SK-N-SH (cell line): ENCODE results near the gene TTC39C. TPM values are rescaled to one million over a fixed set of nuclear protein-coding genes. Genes with fewer than 3 reads are reported as not detected.
A peak's percentile ranks its signal among the peaks of the same experiment; 100 is the strongest.

Experiments
- CTCF ChIA-PET: fragments of 300-600, 350-600 bp; formaldehyde crosslinking; extraction: SDS; loops from one replicate; lab custom pipeline; 2021; lab: Yijun Ruan, JAX
- POLR2A ChIA-PET: fragments of 350-600 bp; sonication (Branson Sonifier 250); formaldehyde crosslinking; extraction: SDS; loops from one replicate; lab custom pipeline; 2020; ENCODE audit warnings: antibody characterized with exemption, inconsistent platforms; lab: Yijun Ruan, JAX
- DNase-seq: peaks from one replicate; pipeline ENCODE4 v3.0.0; 2012
- H2AFZ ChIP-seq: fragments of 200-600 bp; sonication (generic); 2 replicates; pipeline ENCODE4 v1.8.1; 2016; ENCODE audit warnings: antibody characterized with exemption, mild to moderate bottlenecking, low read depth
- H3F3A ChIP-seq: fragments of 200-600 bp; sonication (generic); replicated peaks from 2 replicates; pipeline ENCODE3; 2016; ENCODE audit warnings: antibody characterized with exemption, mild to moderate bottlenecking; ENCODE audit not compliant: insufficient read depth
- H3K27ac ChIP-seq, 2 experiments: fragments of 200-500 bp in 1 of 2; fragments of 200-600 bp in 1 of 2; sonication (Bioruptor generic) in 1 of 2; sonication (generic), shearing (Covaris generic) in 1 of 2; 2 replicates each; pipeline versions ENCODE4 v1.5.1 to v1.6.1; 2014 to 2016; ENCODE audit warnings: low read depth in 2 of 2, inconsistent platforms in 1 of 2, low read length in 1 of 2, mild to moderate bottlenecking in 1 of 2, mixed read lengths in 1 of 2
- H3K27me3 ChIP-seq: fragments of 200-600 bp; sonication (generic), shearing (Covaris generic); 2 replicates; pipeline ENCODE4 v1.6.1; 2016; ENCODE audit warnings: mixed run types; ENCODE audit not compliant: insufficient read depth
- H3K36me3 ChIP-seq, 2 experiments: fragments of 200-500 bp in 1 of 2; fragments of 200-600 bp in 1 of 2; sonication (Bioruptor generic) in 1 of 2; sonication (generic) in 1 of 2; replicated peaks in 1 of 2; 2 replicates each; pipeline versions ENCODE3 to v1.5.1; 2014 to 2016; ENCODE audit warnings: low read length in 1 of 2, mild to moderate bottlenecking in 1 of 2; ENCODE audit not compliant: insufficient read depth in 2 of 2, control insufficient read depth in 1 of 2
- H3K4me1 ChIP-seq, 2 experiments: fragments of 200-500 bp in 1 of 2; fragments of 200-600 bp in 1 of 2; sonication (Bioruptor generic) in 1 of 2; sonication (generic), shearing (Covaris generic) in 1 of 2; 2 replicates each; pipeline versions ENCODE4 v1.5.1 to v1.6.1; 2014 to 2016; ENCODE audit warnings: low read depth in 1 of 2, low read length in 1 of 2, mixed run types in 1 of 2; ENCODE audit not compliant: insufficient read depth in 2 of 2, control insufficient read depth in 1 of 2
- H3K4me2 ChIP-seq: fragments of 200-600 bp; sonication (generic), shearing (Covaris generic); 2 replicates; pipeline ENCODE4 v1.6.1; 2017; ENCODE audit warnings: mixed run types
- H3K4me3 ChIP-seq, 2 experiments: fragments of 200-500 bp in 1 of 2; fragments of 200-600 bp in 1 of 2; sonication (Bioruptor generic) in 1 of 2; sonication (generic), shearing (Covaris generic) in 1 of 2; 2 replicates each; pipeline versions ENCODE4 v1.5.1 to v1.8.1; 2014 to 2016; ENCODE audit warnings: low read depth in 2 of 2, inconsistent platforms in 1 of 2, low read length in 1 of 2, mild to moderate bottlenecking in 1 of 2, mixed read lengths in 1 of 2, moderate library complexity in 1 of 2
- H3K79me2 ChIP-seq: fragments of 200-600 bp; sonication (generic); 2 replicates; pipeline ENCODE4 v1.8.1; 2017; ENCODE audit warnings: mild to moderate bottlenecking; ENCODE audit not compliant: insufficient read depth
- H3K9ac ChIP-seq: fragments of 200-600 bp; sonication (generic); 2 replicates; pipeline ENCODE4 v1.6.1; 2017; ENCODE audit warnings: mixed run types
- H3K9me2 ChIP-seq: fragments of 200-600 bp; sonication (generic); 2 replicates; pipeline ENCODE4 v1.6.1; 2017; ENCODE audit warnings: mixed run types
- H3K9me3 ChIP-seq: fragments of 200-600 bp; sonication (generic); 2 replicates; pipeline ENCODE4 v1.6.1; 2017; ENCODE audit warnings: mixed run types, mild to moderate bottlenecking, moderate library complexity
- H4K20me1 ChIP-seq: fragments of 200-600 bp; sonication (generic); 2 replicates; pipeline ENCODE4 v1.6.1; 2017; ENCODE audit warnings: mild to moderate bottlenecking, mixed run types; ENCODE audit not compliant: insufficient read depth
- CHD2 ChIP-seq: fragments of 150-350 bp; IDR thresholded peaks from 2 replicates; pipeline ENCODE4 v1.6.1; 2018; ENCODE audit warnings: low read length; ENCODE audit not compliant: partially characterized antibody
- FOSL2 ChIP-seq: IDR thresholded peaks from 2 replicates; pipeline ENCODE4 v1.4.0; 2012; ENCODE audit warnings: low read depth, mild to moderate bottlenecking, moderate library complexity, borderline replicate concordance
- FOXJ3 ChIP-seq: sonication (generic); formaldehyde crosslinking; IDR thresholded peaks from 2 replicates; pipeline ENCODE4 v1.5.1; 2020; ENCODE audit warnings: mild to moderate bottlenecking, missing genetic modification reagents
- FOXM1 ChIP-seq: IDR thresholded peaks from 2 replicates; pipeline ENCODE4 v1.4.0; 2012; ENCODE audit warnings: low read depth, mild to moderate bottlenecking
- GABPA ChIP-seq: IDR thresholded peaks from 2 replicates; pipeline ENCODE4 v1.4.0; 2012; ENCODE audit warnings: low read depth, mild to moderate bottlenecking
- MEF2A ChIP-seq: IDR thresholded peaks from 2 replicates; pipeline ENCODE4 v1.4.0; 2012; ENCODE audit warnings: low read depth, borderline replicate concordance
- NFIC ChIP-seq: IDR thresholded peaks from 2 replicates; pipeline ENCODE4 v1.4.0; 2012; ENCODE audit warnings: borderline replicate concordance
- NRF1 ChIP-seq: IDR thresholded peaks from 2 replicates; pipeline ENCODE4 v1.6.1; 2012; ENCODE audit warnings: low read depth, mild to moderate bottlenecking, low read length
- POLR2AphosphoS5 ChIP-seq: IDR thresholded peaks from 2 replicates; pipeline ENCODE4 v1.6.1; 2012; ENCODE audit warnings: low read depth, low read length
- RAD21 ChIP-seq: IDR thresholded peaks from 2 replicates; pipeline ENCODE4 v1.6.1; 2012; ENCODE audit warnings: mild to moderate bottlenecking, low read length
- RCOR1 ChIP-seq: fragments of 150-350 bp; IDR thresholded peaks from 2 replicates; pipeline ENCODE4 v1.6.1; 2017; ENCODE audit warnings: antibody characterized with exemption, low read length
- SIN3A ChIP-seq: IDR thresholded peaks from 2 replicates; pipeline ENCODE4 v1.6.1; 2012; ENCODE audit warnings: low read depth, mild to moderate bottlenecking, low read length, moderate library complexity, borderline replicate concordance
- SMC3 ChIP-seq: IDR thresholded peaks from 2 replicates; pipeline ENCODE4 v1.6.1; 2012; ENCODE audit warnings: low read depth, low read length, improper control_type of control experiment
- TAF1 ChIP-seq: IDR thresholded peaks from 2 replicates; pipeline ENCODE4 v1.6.1; 2012; ENCODE audit warnings: low read depth, mild to moderate bottlenecking, low read length, moderate library complexity, borderline replicate concordance
- TEAD4 ChIP-seq: IDR thresholded peaks from 2 replicates; pipeline ENCODE4 v1.4.0; 2012; ENCODE audit warnings: mild to moderate bottlenecking, borderline replicate concordance; ENCODE audit not compliant: insufficient read depth
- WGBS: methylation state at CpG from one replicate; pipeline ENCODE4 v1.1.6; 2017; ENCODE audit warnings: low lambda C conversion rate; 5-methylcytosine and 5-hydroxymethylcytosine counted together
- polyA plus RNA-seq, 3 experiments: library from polyadenylated mRNA; depleted of rRNA; stranded (reverse); fragments of >200 nt; gene quantifications; 2 replicates each; pipeline ENCODE4 v1.2.3, GENCODE V29; 2012
- TF ChIP-seq, protein P1 (sequence below): IDR thresholded peaks from 2 replicates; pipeline ENCODE4 v1.4.0; 2012; ENCODE audit warnings: low read depth, borderline replicate concordance
- TF ChIP-seq, protein P2 (sequence below): IDR thresholded peaks from 2 replicates; pipeline ENCODE4 v1.4.0; 2012; ENCODE audit warnings: low read depth
- TF ChIP-seq, protein P3 (sequence below): fragments of 200-600 bp; sonication (generic); IDR thresholded peaks from 2 replicates; pipeline ENCODE4 v1.6.1; 2017; ENCODE audit warnings: antibody characterized with exemption, mild to moderate bottlenecking, moderate library complexity
- TF ChIP-seq, protein P4 (sequence below): IDR thresholded peaks from 2 replicates; pipeline ENCODE4; 2012
- TF ChIP-seq, protein P5 (sequence below): fragments of 150-350 bp; IDR thresholded peaks from 2 replicates; pipeline ENCODE4 v1.6.1; 2017; ENCODE audit warnings: antibody characterized with exemption, low read length, low read depth, borderline replicate concordance

Gene TTC39C
- polyA plus RNA-seq, 1 of the 3 experiments (the other 2 are of a cell fraction), result 8.6 TPM

DNA sequence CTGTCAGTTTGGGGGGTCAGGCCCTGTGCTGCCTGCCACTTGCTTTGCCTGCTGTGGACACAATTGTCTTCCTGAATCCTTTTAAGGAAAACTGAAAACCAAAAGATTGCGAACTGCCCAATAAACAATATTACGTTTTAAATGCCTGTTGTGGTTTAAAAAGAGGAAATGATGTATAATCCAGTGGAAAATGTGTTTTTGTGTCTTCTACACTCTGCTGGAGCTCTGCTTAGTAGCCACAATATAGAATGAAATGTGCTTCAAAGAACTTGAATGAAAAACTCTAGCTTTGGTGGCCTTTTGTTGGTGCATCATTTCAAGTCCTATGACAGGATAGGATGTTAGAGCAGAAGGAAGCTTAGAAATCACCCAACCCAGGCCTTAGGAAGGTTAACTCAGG is 101.1 kb downstream of the TTC39C start (continued):
- TF ChIP-seq NFIC (no peak), CHD2 (no peak), TEAD4 (no peak), GABPA (no peak), NRF1 (no peak)

DNA sequence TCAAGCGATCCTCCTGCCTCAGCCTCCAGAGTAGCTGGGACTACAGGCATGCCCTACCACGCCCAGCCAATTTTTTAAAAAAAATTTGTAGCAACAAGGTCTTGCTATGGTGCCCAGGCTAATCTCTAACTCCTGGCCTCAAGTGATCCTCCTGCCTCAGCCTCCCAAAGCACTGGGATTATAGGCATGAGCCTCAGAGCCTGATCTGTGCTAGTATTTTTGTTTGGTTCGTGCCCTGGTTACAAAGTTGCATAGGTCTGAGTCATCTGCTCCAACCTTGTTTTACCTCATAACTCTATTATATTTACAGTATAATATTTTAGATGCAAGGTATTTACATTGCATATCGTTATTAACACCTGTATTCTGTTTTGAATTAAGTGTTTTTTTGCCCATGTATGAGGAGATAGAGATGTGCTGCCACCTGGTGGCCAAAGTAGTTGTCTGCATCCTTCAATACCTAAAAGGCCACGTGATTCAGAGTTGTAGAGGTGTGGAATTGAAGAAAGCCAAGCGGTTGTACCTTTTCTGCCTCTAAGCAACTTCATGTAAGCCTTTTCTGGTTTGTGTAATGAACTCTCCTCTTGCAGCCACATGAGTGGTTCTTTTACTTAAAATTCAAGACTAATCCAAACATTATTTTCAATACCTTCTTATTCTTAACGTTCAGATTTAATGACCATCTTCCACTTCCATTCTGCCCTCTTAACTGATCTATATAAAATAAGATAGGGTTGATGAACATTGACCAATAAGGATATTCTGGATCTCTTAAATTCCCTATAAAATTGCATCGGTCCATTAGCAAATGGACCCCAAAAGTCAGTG is 104.4 kb downstream of the TTC39C start:
- no peaks in the 10 kb centered on the region for H3K79me2 ChIP-seq
- no peak overlapping the region for H3K4me2 ChIP-seq
- no peaks in the 10 kb centered on the region for H3K9me2 ChIP-seq
- no peaks in the 10 kb centered on the region for H3F3A ChIP-seq
- H3K9me3 ChIP-seq, result no peaks in the 10 kb centered on the region
- H2AFZ ChIP-seq, result no peak overlapping the region
- TF ChIP-seq TEAD4, result no peak
- TF ChIP-seq, protein P1, sequence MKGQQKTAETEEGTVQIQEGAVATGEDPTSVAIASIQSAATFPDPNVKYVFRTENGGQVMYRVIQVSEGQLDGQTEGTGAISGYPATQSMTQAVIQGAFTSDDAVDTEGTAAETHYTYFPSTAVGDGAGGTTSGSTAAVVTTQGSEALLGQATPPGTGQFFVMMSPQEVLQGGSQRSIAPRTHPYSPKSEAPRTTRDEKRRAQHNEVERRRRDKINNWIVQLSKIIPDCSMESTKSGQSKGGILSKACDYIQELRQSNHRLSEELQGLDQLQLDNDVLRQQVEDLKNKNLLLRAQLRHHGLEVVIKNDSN, result peak; percentile 89
- peak; percentile 69 for TF ChIP-seq SMC3
- TF ChIP-seq POLR2AphosphoS5, result no peak
- TF ChIP-seq, protein P2, sequence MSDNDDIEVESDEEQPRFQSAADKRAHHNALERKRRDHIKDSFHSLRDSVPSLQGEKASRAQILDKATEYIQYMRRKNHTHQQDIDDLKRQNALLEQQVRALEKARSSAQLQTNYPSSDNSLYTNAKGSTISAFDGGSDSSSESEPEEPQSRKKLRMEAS, result peak; percentile 55; the same call in 1 of the 2 replicates
- TF ChIP-seq RAD21, result peak; percentile 88
- TF ChIP-seq, protein P3, sequence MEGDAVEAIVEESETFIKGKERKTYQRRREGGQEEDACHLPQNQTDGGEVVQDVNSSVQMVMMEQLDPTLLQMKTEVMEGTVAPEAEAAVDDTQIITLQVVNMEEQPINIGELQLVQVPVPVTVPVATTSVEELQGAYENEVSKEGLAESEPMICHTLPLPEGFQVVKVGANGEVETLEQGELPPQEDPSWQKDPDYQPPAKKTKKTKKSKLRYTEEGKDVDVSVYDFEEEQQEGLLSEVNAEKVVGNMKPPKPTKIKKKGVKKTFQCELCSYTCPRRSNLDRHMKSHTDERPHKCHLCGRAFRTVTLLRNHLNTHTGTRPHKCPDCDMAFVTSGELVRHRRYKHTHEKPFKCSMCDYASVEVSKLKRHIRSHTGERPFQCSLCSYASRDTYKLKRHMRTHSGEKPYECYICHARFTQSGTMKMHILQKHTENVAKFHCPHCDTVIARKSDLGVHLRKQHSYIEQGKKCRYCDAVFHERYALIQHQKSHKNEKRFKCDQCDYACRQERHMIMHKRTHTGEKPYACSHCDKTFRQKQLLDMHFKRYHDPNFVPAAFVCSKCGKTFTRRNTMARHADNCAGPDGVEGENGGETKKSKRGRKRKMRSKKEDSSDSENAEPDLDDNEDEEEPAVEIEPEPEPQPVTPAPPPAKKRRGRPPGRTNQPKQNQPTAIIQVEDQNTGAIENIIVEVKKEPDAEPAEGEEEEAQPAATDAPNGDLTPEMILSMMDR, result peak; percentile 94
- 61% methylated on average over 8 of the region's 8 CpGs for whole genome bisulfite sequencing
- H3K4me3 ChIP-seq, result no peak overlapping the region; a peak in 1 of 4 replicates
- H3K36me3 ChIP-seq, result peaks cover 8 to 11% of the 10 kb centered on the region in 2 experiments
- CTCF ChIA-PET, result interaction anchor here (0.7 to 2.3 kb wide), 18 partner anchors 10 to 620 kb away, joined by 3 to 8 read pairs (median 3); no protein-coding TSS in a partner anchor
- POLR2A ChIA-PET, result interaction anchor here (1.6 kb wide), 1 partner anchor 104 kb away, joined by 3 read pairs; the partner anchor contains the start of gene TTC39C
- DNase-seq, result peak; percentile 49
- H3K27me3 ChIP-seq, result no peaks in the 10 kb centered on the region
- no peak overlapping the region for H3K9ac ChIP-seq
- no peaks in the 10 kb centered on the region for H3K4me1 ChIP-seq
- H3K27ac ChIP-seq, result no peak overlapping the region
- no peaks in the 10 kb centered on the region for H4K20me1 ChIP-seq

DNA sequence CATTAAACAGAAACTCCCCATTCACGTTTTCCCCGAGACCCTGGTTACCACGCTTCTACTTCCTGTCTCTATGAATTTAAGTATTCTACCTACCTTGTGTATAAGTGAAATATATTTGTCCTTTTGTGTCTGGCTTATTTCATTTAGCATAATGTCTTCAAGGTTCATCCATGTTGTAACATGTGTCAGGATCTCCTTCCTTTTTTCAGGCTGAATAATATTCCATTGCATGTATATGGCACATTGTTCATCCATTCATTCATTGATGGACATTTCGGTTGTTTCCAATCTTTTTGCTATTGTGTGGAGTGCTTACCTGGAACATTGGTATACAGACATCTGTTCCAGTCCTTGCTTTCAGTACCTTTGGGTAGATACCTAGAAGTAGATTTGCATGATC is 106.1 kb downstream of the TTC39C start:
- no peak for DNase-seq
- H4K20me1 ChIP-seq, result no peaks in the 10 kb centered on the region
- ChIA-PET POLR2A (no interaction called here), CTCF (interaction anchor here (0.5 to 1.5 kb wide), 5 partner anchors 8 to 367 kb away, joined by 3 to 6 read pairs (median 4); no protein-coding TSS in a partner anchor)
- no peak overlapping the region for H3K27ac ChIP-seq
- H3K4me1 ChIP-seq, result no peaks in the 10 kb centered on the region
- H3K4me2 ChIP-seq, result no peak overlapping the region
- no peaks in the 10 kb centered on the region for H3K9me2 ChIP-seq
- no peak overlapping the region for H2AFZ ChIP-seq
- H3K36me3 ChIP-seq, result peaks cover 10 to 11% of the 10 kb centered on the region in 2 experiments
- H3F3A ChIP-seq, result no peaks in the 10 kb centered on the region
- no peaks in the 10 kb centered on the region for H3K27me3 ChIP-seq
- no peaks in the 10 kb centered on the region for H3K79me2 ChIP-seq
- H3K9me3 ChIP-seq, result no peaks in the 10 kb centered on the region
- 97% methylated on average over 4 of the region's 4 CpGs for WGBS
- H3K4me3 ChIP-seq, result no peak overlapping the region
- no peak overlapping the region for H3K9ac ChIP-seq
- no peak for TF ChIP-seq RCOR1
- no peak for TF ChIP-seq TAF1
- TF ChIP-seq, protein P4, sequence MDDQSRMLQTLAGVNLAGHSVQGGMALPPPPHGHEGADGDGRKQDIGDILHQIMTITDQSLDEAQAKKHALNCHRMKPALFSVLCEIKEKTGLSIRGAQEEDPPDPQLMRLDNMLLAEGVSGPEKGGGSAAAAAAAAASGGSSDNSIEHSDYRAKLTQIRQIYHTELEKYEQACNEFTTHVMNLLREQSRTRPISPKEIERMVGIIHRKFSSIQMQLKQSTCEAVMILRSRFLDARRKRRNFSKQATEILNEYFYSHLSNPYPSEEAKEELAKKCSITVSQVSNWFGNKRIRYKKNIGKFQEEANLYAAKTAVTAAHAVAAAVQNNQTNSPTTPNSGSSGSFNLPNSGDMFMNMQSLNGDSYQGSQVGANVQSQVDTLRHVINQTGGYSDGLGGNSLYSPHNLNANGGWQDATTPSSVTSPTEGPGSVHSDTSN, result no peak
- TF ChIP-seq, protein P5, sequence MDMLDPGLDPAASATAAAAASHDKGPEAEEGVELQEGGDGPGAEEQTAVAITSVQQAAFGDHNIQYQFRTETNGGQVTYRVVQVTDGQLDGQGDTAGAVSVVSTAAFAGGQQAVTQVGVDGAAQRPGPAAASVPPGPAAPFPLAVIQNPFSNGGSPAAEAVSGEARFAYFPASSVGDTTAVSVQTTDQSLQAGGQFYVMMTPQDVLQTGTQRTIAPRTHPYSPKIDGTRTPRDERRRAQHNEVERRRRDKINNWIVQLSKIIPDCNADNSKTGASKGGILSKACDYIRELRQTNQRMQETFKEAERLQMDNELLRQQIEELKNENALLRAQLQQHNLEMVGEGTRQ, result no peak
- no peak for TF ChIP-seq FOSL2
- no peak for TF ChIP-seq MEF2A
- TF ChIP-seq GABPA, result no peak
- no peak for TF ChIP-seq FOXJ3 (CRISPR knock-in tag)
- no peak for TF ChIP-seq SIN3A
- TF ChIP-seq POLR2AphosphoS5, result no peak
- no peak for TF ChIP-seq FOXM1
